A673 (cell line): Measurements from ENCODE around the gene SPC24.

ENCODE experiments used
- CTCF ChIP-seq: fragments of 300-800, 200-600 bp; sonication (generic); conservative IDR thresholded peaks from 2 replicates; pipeline ENCODE4 v1.5.1; 2017; ENCODE audit warnings: low read depth, mild to moderate bottlenecking, antibody characterized with exemption, low read length, moderate library complexity, mixed read lengths
- EZH2 ChIP-seq: fragments of 200-600 bp; sonication (generic); IDR thresholded peaks from 2 replicates; pipeline ENCODE4 v1.6.1; 2017; ENCODE audit warnings: borderline replicate concordance, low read depth, mild to moderate bottlenecking, mixed read lengths, antibody characterized with exemption, low read length; ENCODE audit not compliant: poor library complexity, severe bottlenecking

GRCh38 chr19:11164879-11165406 is 9.4 kb upstream of the SPC24 start:
- no peak for TF ChIP-seq CTCF
- no peak for TF ChIP-seq EZH2
